C4-2B (cell line): ENCODE measurements around the gene LIN7B.

Experiments used
- ZFX ChIP-seq: fragments of 450-650 bp; IDR thresholded peaks from 2 replicates; pipeline ENCODE4 v1.6.1; 2017
- TF ChIP-seq, protein P1 (sequence below): fragments of 450-650 bp; conservative IDR thresholded peaks from 2 replicates; pipeline ENCODE4 v1.5.1; 2017; ENCODE audit warnings: mild to moderate bottlenecking

DNA sequence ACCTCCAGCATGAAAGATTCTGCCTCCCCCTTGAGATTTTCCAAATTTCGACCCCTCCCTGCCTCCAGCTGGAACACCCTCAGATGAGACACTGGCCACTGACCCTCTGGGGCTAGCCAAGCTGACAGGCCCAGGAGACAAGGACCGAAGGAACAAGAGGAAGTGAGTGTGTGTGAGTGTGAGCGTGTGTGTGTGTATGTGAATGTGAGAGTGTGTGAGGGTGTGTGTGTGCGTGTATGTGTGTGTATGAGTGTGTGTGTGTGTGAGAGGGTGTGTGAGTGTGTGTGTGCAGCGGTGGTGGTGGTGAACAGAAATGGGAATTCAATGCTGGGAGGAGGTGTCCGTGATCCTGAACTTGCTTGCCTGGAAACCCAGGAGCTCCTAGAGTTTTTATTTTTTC is 27.2 kb downstream of the LIN7B start:
- TF ChIP-seq, protein P1, sequence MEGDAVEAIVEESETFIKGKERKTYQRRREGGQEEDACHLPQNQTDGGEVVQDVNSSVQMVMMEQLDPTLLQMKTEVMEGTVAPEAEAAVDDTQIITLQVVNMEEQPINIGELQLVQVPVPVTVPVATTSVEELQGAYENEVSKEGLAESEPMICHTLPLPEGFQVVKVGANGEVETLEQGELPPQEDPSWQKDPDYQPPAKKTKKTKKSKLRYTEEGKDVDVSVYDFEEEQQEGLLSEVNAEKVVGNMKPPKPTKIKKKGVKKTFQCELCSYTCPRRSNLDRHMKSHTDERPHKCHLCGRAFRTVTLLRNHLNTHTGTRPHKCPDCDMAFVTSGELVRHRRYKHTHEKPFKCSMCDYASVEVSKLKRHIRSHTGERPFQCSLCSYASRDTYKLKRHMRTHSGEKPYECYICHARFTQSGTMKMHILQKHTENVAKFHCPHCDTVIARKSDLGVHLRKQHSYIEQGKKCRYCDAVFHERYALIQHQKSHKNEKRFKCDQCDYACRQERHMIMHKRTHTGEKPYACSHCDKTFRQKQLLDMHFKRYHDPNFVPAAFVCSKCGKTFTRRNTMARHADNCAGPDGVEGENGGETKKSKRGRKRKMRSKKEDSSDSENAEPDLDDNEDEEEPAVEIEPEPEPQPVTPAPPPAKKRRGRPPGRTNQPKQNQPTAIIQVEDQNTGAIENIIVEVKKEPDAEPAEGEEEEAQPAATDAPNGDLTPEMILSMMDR, result no peak
- TF ChIP-seq ZFX, result no peak
